WTC11 (cell line): ENCODE data around the gene CASKIN1. TPM values are rescaled to one million over a fixed set of nuclear protein-coding genes. Genes with fewer than 3 reads are reported as not detected.

ENCODE experiments used
- ATAC-seq: fragments of 200-7000 bp; cut with Tn5 transposase; 2 replicates; pipeline ENCODE4 v1.10.0; 2021; ENCODE audit warnings: mild to moderate bottlenecking, moderate library complexity
- CTCF ChIA-PET: fragments of 300-600 bp; sonication (Branson Sonifier 250); formaldehyde crosslinking; loops from one replicate; lab custom pipeline; 2021; ENCODE audit warnings: antibody characterized with exemption; lab: Charles Lee
- POLR2A ChIA-PET: fragments of 350-600 bp; sonication (Branson Sonifier 250); formaldehyde crosslinking; loops from one replicate; lab custom pipeline; 2021; ENCODE audit warnings: antibody characterized with exemption; lab: Charles Lee
- DNase-seq: peaks from one replicate; pipeline ENCODE4 v3.0.0; 2021; ENCODE audit warnings: low spot score
- H3K27ac Mint-ChIP-seq: 2 replicates; pipeline ENCODE4 v1.8.0; 2021; ENCODE audit warnings: mixed read lengths
- H3K27me3 Mint-ChIP-seq: 2 replicates; pipeline ENCODE4 v1.8.0; 2021; ENCODE audit warnings: low read depth, mild to moderate bottlenecking, moderate library complexity, mixed read lengths
- H3K36me3 Mint-ChIP-seq: 2 replicates; pipeline ENCODE4 v1.8.0; 2021; ENCODE audit warnings: mixed read lengths
- H3K4me1 Mint-ChIP-seq: 2 replicates; pipeline ENCODE4 v1.8.0; 2022; ENCODE audit warnings: mixed read lengths
- H3K4me3 Mint-ChIP-seq: 2 replicates; pipeline ENCODE4 v1.8.0; 2021; ENCODE audit warnings: mild to moderate bottlenecking, moderate library complexity, mixed read lengths
- H3K9me3 Mint-ChIP-seq: 2 replicates; pipeline ENCODE4 v1.8.0; 2021; ENCODE audit warnings: mixed read lengths
- ATF6 ChIP-seq: sonication (generic); formaldehyde crosslinking; IDR thresholded peaks from 2 replicates; pipeline ENCODE4 v1.8.1; 2023; ENCODE audit warnings: mild to moderate bottlenecking, missing genetic modification reagents
- CREM ChIP-seq: sonication (generic); formaldehyde crosslinking; IDR thresholded peaks from 2 replicates; pipeline ENCODE4 v1.8.1; 2022; ENCODE audit warnings: mild to moderate bottlenecking, missing genetic modification reagents, moderate library complexity
- E2F1 ChIP-seq: sonication (generic); formaldehyde crosslinking; IDR thresholded peaks from 2 replicates; pipeline ENCODE4 v1.8.0; 2022; ENCODE audit warnings: mild to moderate bottlenecking, missing genetic modification reagents
- E2F4 ChIP-seq: sonication (generic); formaldehyde crosslinking; IDR thresholded peaks from 2 replicates; pipeline ENCODE4 v1.8.1; 2022; ENCODE audit warnings: low read depth, mild to moderate bottlenecking, moderate library complexity, missing genetic modification reagents, borderline replicate concordance
- ELF4 ChIP-seq: sonication (generic); formaldehyde crosslinking; IDR thresholded peaks from 2 replicates; pipeline ENCODE4 v1.8.1; 2022; ENCODE audit warnings: low read depth, mild to moderate bottlenecking, moderate library complexity, missing genetic modification reagents
- ESRRA ChIP-seq: sonication (generic); formaldehyde crosslinking; IDR thresholded peaks from 2 replicates; pipeline ENCODE4 v1.8.1; 2022; ENCODE audit warnings: mild to moderate bottlenecking, missing genetic modification reagents, borderline replicate concordance
- ETV6 ChIP-seq: sonication (generic); formaldehyde crosslinking; IDR thresholded peaks from 2 replicates; pipeline ENCODE4 v1.8.1; 2022; ENCODE audit warnings: mild to moderate bottlenecking, missing genetic modification reagents
- FOXK1 ChIP-seq: sonication (generic); formaldehyde crosslinking; IDR thresholded peaks from 2 replicates; pipeline ENCODE4 v1.8.0; 2022; ENCODE audit warnings: mild to moderate bottlenecking, moderate library complexity, missing genetic modification reagents
- FOXP1 ChIP-seq: sonication (generic); formaldehyde crosslinking; IDR thresholded peaks from 2 replicates; pipeline ENCODE4 v1.8.0; 2022; ENCODE audit warnings: missing genetic modification reagents, mild to moderate bottlenecking, moderate library complexity, borderline replicate concordance
- GRHL2 ChIP-seq: fragments of 250-450 bp; sonication (Bioruptor Pico); IDR thresholded peaks from 2 replicates; pipeline ENCODE4 v1.8.0; 2022; ENCODE audit warnings: mild to moderate bottlenecking, moderate library complexity; ENCODE audit not compliant: insufficient replicate concordance, severe bottlenecking
- GTF2I ChIP-seq: fragments of 250-450 bp; sonication (Bioruptor Pico); conservative IDR thresholded peaks from 2 replicates; pipeline ENCODE4 v1.4.0; 2021; ENCODE audit warnings: mild to moderate bottlenecking
- HMGA2 ChIP-seq: fragments of 250-450 bp; sonication (Bioruptor Pico); IDR thresholded peaks from 2 replicates; pipeline ENCODE4 v1.4.0; 2021; ENCODE audit warnings: mild to moderate bottlenecking, moderate library complexity
- JUN ChIP-seq: sonication (generic); formaldehyde crosslinking; IDR thresholded peaks from 2 replicates; pipeline ENCODE4 v1.8.0; 2023; ENCODE audit warnings: mild to moderate bottlenecking, missing genetic modification reagents
- MYBL2 ChIP-seq: sonication (generic); formaldehyde crosslinking; IDR thresholded peaks from 2 replicates; pipeline ENCODE4 v1.8.1; 2023; ENCODE audit warnings: mild to moderate bottlenecking, moderate library complexity, missing genetic modification reagents
- NR2C2 ChIP-seq: sonication (generic); formaldehyde crosslinking; IDR thresholded peaks from 2 replicates; pipeline ENCODE4 v1.8.0; 2022; ENCODE audit warnings: mild to moderate bottlenecking, missing genetic modification reagents
- RELA ChIP-seq: sonication (generic); formaldehyde crosslinking; IDR thresholded peaks from 2 replicates; pipeline ENCODE4 v1.8.1; 2022; ENCODE audit warnings: missing genetic modification reagents, mild to moderate bottlenecking, borderline replicate concordance
- SMAD4 ChIP-seq: sonication (generic); formaldehyde crosslinking; IDR thresholded peaks from 2 replicates; pipeline ENCODE4 v1.8.0; 2022; ENCODE audit warnings: mild to moderate bottlenecking, missing genetic modification reagents
- SP1 ChIP-seq: sonication (generic); formaldehyde crosslinking; conservative IDR thresholded peaks from 2 replicates; pipeline ENCODE4 v1.8.1; 2022; ENCODE audit warnings: missing genetic modification reagents
- TEAD4 ChIP-seq: sonication (generic); formaldehyde crosslinking; IDR thresholded peaks from 2 replicates; pipeline ENCODE4 v1.8.0; 2022; ENCODE audit warnings: mild to moderate bottlenecking, missing genetic modification reagents
- ZMAT4 ChIP-seq: fragments of 250-450 bp; sonication (Bioruptor Pico); IDR thresholded peaks from 2 replicates; pipeline ENCODE4 v1.9.0; 2021; ENCODE audit warnings: mild to moderate bottlenecking
- ZNF423 ChIP-seq: fragments of 250-450 bp; sonication (Bioruptor Pico); IDR thresholded peaks from 2 replicates; pipeline ENCODE4 v2.1.2; 2022; ENCODE audit warnings: mild to moderate bottlenecking, moderate library complexity
- total RNA-seq: library from RNA; stranded (reverse); gene quantifications from 3 replicates; pipeline ENCODE4 v1.2.3, GENCODE V29; 2021
- TF ChIP-seq, protein P1 (sequence below): fragments of 200-600 bp; IDR thresholded peaks from 2 replicates; pipeline ENCODE4 v1.8.0; 2022; ENCODE audit warnings: antibody characterized with exemption

The CASKIN1 gene
- total RNA-seq, 1 experiment from 2014 or later, result 9.4 TPM

- TF ChIP-seq JUN (CRISPR knock-in tag), result no peak
- no peak for TF ChIP-seq CREM (CRISPR knock-in tag)
- TF ChIP-seq NR2C2 (CRISPR knock-in tag), result no peak
- no peak for TF ChIP-seq SMAD4 (CRISPR knock-in tag)
- no peak for TF ChIP-seq E2F4
These were observed 26.3 kb downstream of the CASKIN1 start (continued) for GRCh38 chr16:2170080-2170479.

GRCh38 chr16:2167068-2167638 is 29.3 kb downstream of the CASKIN1 start:
- Mint-ChIP-seq H3K36me3 (peaks cover 21% of the 10 kb centered on the region), H3K27ac (no peak overlapping the region), H3K9me3 (no peaks in the 10 kb centered on the region), H3K27me3 (no peaks in the 10 kb centered on the region), H3K4me1 (no peaks in the 10 kb centered on the region), H3K4me3 (no peak overlapping the region)
- ChIA-PET CTCF (no interaction called here), POLR2A (interaction anchor here (1.4 kb wide), 1 partner anchor 12 kb away, joined by 5 read pairs; the partner anchor contains the start of gene TRAF7)
- DNase-seq (no peak), ATAC-seq (no peak)
- TF ChIP-seq ETV6 (CRISPR knock-in tag) (no peak), SMAD4 (CRISPR knock-in tag) (no peak), FOXP1 (CRISPR knock-in tag) (no peak)

- Mint-ChIP-seq H3K36me3 (peaks cover 18% of the 10 kb centered on the region), H3K9me3 (no peaks in the 10 kb centered on the region), H3K4me1 (no peaks in the 10 kb centered on the region), H3K27me3 (no peaks in the 10 kb centered on the region), H3K27ac (no peak overlapping the region), H3K4me3 (no peak overlapping the region)
- POLR2A ChIA-PET, result no interaction called here
- CTCF ChIA-PET, result no interaction called here
- no peak for ATAC-seq
- no peak for DNase-seq
- TF ChIP-seq ZMAT4 (CRISPR knock-in tag) (no peak), MYBL2 (CRISPR knock-in tag) (no peak), ATF6 (CRISPR knock-in tag) (no peak), RELA (CRISPR knock-in tag) (no peak), ESRRA (no peak), SP1 (CRISPR knock-in tag) (no peak), E2F1 (CRISPR knock-in tag) (no peak), SMAD4 (CRISPR knock-in tag) (no peak), GTF2I (CRISPR knock-in tag) (no peak), TEAD4 (no peak), GRHL2 (CRISPR knock-in tag) (no peak), ZNF423 (CRISPR knock-in tag) (no peak), FOXK1 (no peak), HMGA2 (no peak), ELF4 (CRISPR knock-in tag) (no peak), E2F4 (no peak), ETV6 (CRISPR knock-in tag) (no peak)
- TF ChIP-seq, protein P1, sequence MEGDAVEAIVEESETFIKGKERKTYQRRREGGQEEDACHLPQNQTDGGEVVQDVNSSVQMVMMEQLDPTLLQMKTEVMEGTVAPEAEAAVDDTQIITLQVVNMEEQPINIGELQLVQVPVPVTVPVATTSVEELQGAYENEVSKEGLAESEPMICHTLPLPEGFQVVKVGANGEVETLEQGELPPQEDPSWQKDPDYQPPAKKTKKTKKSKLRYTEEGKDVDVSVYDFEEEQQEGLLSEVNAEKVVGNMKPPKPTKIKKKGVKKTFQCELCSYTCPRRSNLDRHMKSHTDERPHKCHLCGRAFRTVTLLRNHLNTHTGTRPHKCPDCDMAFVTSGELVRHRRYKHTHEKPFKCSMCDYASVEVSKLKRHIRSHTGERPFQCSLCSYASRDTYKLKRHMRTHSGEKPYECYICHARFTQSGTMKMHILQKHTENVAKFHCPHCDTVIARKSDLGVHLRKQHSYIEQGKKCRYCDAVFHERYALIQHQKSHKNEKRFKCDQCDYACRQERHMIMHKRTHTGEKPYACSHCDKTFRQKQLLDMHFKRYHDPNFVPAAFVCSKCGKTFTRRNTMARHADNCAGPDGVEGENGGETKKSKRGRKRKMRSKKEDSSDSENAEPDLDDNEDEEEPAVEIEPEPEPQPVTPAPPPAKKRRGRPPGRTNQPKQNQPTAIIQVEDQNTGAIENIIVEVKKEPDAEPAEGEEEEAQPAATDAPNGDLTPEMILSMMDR, result no peak
These were observed 29.9 kb downstream of the CASKIN1 start for GRCh38 chr16:2166263-2167067.
